GM12875 (cell line): Measurements from ENCODE around the gene CDKL1.

Experiments used
- H3K4me3 ChIP-seq: one replicate; pipeline ENCODE4 v1.5.1; 2011; ENCODE audit warnings: low read depth, low read length, control low read depth
- TF ChIP-seq, protein P1 (sequence below): IDR thresholded peaks from 2 replicates; pipeline ENCODE4 v1.5.1; 2011; ENCODE audit warnings: low read depth, mild to moderate bottlenecking, control low read depth, inconsistent platforms, low read length, moderate library complexity, borderline replicate concordance; ENCODE audit not compliant: insufficient read depth

Gene CDKL1

DNA sequence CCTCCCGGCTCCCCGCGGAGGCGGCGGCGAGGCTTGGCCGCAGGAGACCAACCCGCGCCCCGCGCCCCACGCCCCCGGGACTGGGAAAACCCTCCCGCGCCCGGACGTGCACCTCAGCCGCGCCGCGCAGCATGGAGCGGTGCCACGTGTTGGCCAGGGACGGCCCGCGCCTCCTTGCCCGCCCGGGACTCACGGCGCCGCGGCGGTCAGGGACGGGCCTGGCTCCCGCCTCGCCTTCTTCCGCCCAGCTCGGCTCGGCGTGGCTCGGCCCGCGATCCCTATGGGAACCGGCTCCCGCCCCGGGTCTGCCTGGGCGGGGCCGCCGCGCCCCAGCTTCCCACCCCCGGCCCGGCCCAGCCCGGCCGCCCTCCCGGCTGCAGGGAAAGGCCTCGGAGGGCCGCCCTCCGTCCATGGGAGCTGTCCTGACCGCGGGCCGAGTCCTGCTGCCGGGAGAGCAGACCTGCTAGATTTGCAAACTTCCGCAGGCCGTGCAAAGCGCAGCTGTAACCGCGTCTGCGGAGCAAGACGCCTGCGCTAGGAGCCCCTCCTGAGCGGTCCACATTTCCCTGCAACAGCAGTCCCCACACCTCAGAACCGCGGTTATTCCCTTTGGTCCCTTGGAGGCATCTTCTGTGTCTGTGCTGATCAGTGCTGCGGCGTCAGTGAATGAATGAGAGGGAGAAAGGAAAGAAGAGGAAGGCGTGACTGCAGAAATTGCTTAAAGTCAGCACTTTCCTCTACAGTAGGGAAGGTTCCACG lies at the start of gene CDKL1:
Gene CDKL1 (minus strand): TSS at position 251 of the 759 bp plus-strand sequence. CDS start 1,013 bp downstream, outside the sequence.
- TF ChIP-seq, protein P1, sequence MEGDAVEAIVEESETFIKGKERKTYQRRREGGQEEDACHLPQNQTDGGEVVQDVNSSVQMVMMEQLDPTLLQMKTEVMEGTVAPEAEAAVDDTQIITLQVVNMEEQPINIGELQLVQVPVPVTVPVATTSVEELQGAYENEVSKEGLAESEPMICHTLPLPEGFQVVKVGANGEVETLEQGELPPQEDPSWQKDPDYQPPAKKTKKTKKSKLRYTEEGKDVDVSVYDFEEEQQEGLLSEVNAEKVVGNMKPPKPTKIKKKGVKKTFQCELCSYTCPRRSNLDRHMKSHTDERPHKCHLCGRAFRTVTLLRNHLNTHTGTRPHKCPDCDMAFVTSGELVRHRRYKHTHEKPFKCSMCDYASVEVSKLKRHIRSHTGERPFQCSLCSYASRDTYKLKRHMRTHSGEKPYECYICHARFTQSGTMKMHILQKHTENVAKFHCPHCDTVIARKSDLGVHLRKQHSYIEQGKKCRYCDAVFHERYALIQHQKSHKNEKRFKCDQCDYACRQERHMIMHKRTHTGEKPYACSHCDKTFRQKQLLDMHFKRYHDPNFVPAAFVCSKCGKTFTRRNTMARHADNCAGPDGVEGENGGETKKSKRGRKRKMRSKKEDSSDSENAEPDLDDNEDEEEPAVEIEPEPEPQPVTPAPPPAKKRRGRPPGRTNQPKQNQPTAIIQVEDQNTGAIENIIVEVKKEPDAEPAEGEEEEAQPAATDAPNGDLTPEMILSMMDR: no peak
- H3K4me3 ChIP-seq: peak within 1 kb of the TSS; percentile 62

DNA sequence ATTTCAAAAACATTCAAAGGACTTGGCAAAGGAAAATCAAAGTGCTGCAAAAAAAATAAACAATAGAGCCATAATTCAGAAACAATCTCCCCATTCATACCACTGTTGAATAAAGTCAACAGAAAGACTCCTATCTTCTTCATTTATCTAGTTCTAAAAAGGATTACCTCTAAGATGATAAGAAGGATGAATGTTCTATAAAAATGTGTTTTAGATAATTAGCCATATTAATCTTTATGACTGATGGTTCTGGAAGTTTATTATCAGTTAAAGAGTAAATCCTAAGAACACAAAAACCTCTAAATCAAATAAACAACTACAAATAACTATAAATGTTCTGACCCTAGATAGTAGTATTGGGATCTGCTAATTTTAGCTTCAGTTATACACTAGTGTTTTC lies 37.8 kb upstream of the CDKL1 start:
- no peak overlapping the region for H3K4me3 ChIP-seq
- TF ChIP-seq, protein P1: no peak

DNA sequence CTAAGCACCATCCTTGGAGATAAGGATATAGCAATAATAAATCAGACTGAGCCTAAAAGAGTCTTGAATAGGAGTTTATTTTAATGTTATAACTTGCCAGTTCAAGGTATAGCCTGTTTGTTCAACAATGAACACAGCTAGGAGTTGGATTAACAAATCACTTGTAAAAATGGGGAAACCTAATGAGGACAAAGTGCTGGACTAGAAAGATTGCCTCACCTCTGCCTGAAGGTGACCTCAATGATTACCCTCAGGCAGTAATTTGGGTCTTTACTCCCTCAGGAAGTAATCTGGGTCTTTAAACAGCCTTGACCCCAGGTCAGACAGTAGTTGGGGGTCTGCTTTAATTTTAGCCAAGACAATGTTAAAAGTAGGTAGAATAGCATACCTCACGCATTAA lies 35.5 kb upstream of the CDKL1 start:
- H3K4me3 ChIP-seq: no peak overlapping the region
- TF ChIP-seq, protein P1: no peak

DNA sequence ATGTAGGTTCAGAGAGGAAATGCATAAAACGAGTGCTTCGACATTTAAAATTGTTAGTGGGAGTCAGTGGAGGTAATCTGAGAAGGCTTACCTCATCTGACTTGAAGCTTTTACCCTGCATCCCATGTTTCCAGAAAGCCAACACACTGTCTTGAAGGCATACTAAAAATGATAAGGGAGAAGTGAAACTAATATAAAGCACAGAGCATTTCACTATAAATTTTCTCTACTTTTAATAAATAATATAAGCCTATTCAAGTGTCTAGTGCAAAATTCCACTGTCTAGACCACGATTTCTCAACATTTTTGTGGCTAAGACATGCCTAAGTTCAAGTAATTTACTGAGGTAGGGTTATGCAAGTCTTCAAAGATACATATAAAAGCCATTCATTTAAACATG lies 29.1 kb upstream of the CDKL1 start:
- TF ChIP-seq, protein P1: no peak
- no peak overlapping the region for H3K4me3 ChIP-seq

DNA sequence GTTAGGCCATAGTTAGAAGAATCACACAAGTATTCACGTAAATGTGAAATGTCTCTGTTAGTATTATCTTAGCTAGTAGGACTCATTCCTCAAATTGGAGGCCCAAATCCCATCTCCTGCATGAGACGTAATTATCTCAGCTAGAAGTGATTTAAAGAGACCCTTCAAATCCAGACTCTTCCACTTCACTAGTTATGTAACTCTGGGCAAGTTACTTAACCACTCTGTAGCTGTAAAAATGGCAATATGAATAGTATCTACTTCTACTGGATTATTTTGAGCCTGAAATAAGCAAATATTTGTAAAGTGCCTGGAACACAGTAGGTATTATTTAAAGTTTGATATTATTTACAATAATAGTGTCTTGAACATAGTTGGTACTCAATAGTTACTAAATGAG lies 28.4 kb upstream of the CDKL1 start:
- TF ChIP-seq, protein P1: no peak
- no peak overlapping the region for H3K4me3 ChIP-seq

DNA sequence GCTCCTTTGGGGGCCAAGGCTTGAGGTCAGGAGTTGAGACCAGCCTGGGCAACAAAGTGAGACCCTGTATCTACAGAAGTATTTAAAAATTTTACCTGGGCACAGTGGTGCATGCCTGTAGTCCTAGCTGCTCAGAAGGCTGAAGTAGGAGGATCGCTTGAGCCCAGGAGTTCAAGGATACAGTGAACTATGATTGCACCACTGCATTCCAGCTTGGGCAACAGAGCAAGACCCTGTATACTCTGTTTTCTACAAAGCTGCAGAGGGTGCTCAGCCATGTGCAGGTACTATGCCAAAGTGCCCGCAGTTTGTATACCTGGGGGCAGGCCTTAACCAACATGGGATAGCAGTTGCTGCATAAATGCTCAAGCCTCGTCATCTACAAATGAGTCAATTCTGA lies 26.8 kb upstream of the CDKL1 start:
- TF ChIP-seq, protein P1: no peak
- no peak overlapping the region for H3K4me3 ChIP-seq

DNA sequence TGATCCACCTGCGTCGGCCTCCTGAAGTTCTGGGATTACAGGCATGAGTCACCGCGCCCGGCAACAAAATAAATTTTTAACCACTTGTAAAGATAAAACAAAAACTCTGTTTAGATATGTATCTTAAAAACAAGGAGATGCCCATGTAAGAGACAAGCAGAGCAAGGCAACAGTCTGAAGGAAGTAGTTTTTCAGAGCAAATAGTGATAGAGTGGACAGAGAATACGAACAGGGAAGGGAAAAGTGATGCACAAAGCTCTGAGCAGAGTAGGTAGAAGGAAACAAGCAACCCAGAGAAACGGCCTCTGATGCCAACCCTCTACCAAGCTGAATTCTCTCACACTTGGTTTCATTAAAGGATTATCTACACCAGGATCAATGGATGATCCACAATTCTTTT lies 24.8 kb upstream of the CDKL1 start:
- TF ChIP-seq, protein P1: no peak
- no peak overlapping the region for H3K4me3 ChIP-seq
